ENCODE results near the gene LRRK2. TPM values are rescaled to one million over a fixed set of nuclear protein-coding genes. Genes with fewer than 3 reads are reported as not detected.

The LRRK2 gene
- total RNA-seq, 1 experiment from 2014 or later = 0.13 TPM

DNA sequence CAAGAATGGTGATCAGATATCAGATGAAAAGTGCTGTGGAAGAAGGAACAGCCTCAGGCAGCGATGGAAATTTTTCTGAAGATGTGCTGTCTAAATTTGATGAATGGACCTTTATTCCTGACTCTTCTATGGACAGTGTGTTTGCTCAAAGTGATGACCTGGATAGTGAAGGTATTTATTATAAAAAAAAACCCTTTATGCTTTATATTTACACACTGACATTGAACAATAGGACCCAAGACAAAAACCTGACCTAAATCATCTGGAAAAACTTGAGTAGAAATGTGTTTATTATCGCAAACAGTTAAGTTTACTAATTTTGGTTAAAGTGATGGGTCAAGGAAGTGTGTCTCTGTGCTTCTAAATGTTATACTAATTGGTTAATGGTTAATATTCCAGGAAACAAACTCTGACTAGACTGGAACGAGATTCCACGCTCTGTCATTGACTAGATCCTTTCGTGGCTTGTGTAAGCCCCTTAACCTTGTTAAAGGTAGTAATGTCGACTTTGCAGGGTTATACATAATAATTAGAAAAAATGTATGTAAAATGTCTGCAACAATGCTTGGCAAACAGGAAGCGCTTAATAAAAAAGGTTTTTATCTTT lies 62.7 kb downstream of the LRRK2 start:
- Histone ChIP-seq H3K27ac (ENCODE audit: low read length) (no peak overlapping the region), H3K9me3 (ENCODE audit: control insufficient read depth, insufficient read depth, low read depth, low read length) (no peaks in the 10 kb centered on the region), H3K4me3 (ENCODE audit: low read depth in 2 of 2, low read length in 2 of 2) (no peak overlapping the region), H3K4me1 (ENCODE audit: control insufficient read depth, insufficient read depth, low read length) (no peaks in the 10 kb centered on the region), H3K27me3 (ENCODE audit: control insufficient read depth, insufficient read depth, low read length) (no peaks in the 10 kb centered on the region), H3K36me3 (ENCODE audit: control insufficient read depth, insufficient read depth, low read length) (no peaks in the 10 kb centered on the region)
- CTCF ChIA-PET = no interaction called here
- TF ChIP-seq TCF7L2 (IDR thresholded peaks at IDR 0.05; ENCODE audit: low read depth, low read length) = no peak
- no peak for TF ChIP-seq SIN3A (IDR thresholded peaks at IDR 0.05; ENCODE audit: borderline replicate concordance, insufficient read depth, low read depth, low read length)
- TF ChIP-seq, protein P1, sequence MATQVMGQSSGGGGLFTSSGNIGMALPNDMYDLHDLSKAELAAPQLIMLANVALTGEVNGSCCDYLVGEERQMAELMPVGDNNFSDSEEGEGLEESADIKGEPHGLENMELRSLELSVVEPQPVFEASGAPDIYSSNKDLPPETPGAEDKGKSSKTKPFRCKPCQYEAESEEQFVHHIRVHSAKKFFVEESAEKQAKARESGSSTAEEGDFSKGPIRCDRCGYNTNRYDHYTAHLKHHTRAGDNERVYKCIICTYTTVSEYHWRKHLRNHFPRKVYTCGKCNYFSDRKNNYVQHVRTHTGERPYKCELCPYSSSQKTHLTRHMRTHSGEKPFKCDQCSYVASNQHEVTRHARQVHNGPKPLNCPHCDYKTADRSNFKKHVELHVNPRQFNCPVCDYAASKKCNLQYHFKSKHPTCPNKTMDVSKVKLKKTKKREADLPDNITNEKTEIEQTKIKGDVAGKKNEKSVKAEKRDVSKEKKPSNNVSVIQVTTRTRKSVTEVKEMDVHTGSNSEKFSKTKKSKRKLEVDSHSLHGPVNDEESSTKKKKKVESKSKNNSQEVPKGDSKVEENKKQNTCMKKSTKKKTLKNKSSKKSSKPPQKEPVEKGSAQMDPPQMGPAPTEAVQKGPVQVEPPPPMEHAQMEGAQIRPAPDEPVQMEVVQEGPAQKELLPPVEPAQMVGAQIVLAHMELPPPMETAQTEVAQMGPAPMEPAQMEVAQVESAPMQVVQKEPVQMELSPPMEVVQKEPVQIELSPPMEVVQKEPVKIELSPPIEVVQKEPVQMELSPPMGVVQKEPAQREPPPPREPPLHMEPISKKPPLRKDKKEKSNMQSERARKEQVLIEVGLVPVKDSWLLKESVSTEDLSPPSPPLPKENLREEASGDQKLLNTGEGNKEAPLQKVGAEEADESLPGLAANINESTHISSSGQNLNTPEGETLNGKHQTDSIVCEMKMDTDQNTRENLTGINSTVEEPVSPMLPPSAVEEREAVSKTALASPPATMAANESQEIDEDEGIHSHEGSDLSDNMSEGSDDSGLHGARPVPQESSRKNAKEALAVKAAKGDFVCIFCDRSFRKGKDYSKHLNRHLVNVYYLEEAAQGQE (IDR thresholded peaks at IDR 0.05; ENCODE audit: insufficient read depth in 1 of 2, low read depth in 2 of 2, low read length in 1 of 2) = no peak
- TF ChIP-seq, protein P2, sequence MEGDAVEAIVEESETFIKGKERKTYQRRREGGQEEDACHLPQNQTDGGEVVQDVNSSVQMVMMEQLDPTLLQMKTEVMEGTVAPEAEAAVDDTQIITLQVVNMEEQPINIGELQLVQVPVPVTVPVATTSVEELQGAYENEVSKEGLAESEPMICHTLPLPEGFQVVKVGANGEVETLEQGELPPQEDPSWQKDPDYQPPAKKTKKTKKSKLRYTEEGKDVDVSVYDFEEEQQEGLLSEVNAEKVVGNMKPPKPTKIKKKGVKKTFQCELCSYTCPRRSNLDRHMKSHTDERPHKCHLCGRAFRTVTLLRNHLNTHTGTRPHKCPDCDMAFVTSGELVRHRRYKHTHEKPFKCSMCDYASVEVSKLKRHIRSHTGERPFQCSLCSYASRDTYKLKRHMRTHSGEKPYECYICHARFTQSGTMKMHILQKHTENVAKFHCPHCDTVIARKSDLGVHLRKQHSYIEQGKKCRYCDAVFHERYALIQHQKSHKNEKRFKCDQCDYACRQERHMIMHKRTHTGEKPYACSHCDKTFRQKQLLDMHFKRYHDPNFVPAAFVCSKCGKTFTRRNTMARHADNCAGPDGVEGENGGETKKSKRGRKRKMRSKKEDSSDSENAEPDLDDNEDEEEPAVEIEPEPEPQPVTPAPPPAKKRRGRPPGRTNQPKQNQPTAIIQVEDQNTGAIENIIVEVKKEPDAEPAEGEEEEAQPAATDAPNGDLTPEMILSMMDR (IDR thresholded peaks at IDR 0.05) = no peak
- TF ChIP-seq POLR2AphosphoS5 (IDR thresholded peaks at IDR 0.05; ENCODE audit: low read depth, low read length) = no peak
- DNase-seq (ENCODE audit: low read depth, low spot score) (no peak), ATAC-seq (no peak)
- POLR2A ChIA-PET = no interaction called here
- in situ Hi-C loops (cut with HindIII; ENCODE audit: low pct_unique_long_range_greater_than_20kb, low sequenced_read_pairs) (no loop called here), intact Hi-C loops (cut with micrococcal nuclease; ENCODE audit: unreplicated experiment) (no loop called here)
- BruUV-seq (replicated peaks) = no TSS peak

DNA sequence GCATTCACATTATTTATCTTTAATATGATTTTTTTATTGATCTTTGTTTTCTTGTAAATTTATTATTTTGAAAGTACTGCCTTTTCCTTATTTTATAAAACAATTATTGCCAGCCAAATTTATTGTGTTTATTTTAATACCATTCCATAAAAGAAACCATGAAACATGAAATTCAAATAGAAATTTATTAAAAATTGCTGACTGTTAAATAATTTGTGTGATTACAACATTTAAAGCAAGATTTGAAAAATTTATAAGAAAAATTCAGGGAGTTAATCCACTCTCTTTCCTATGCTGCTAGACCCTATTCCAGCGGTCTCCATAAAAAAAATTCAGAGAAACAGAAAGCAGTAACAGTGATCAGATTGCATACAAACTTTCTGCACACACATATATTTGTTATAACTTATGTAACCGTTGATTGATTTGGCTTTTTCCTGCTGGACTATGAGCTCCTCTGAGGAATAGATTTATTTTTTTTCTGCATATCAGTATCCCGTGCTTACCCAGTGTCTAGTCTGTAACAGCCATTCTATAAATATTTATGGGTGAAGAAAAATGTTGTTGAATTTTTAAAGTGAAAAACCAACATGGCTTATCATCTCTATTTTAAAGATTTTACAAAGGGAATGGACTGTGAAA lies 68.1 kb downstream of the LRRK2 start:
- in situ Hi-C loops (cut with HindIII; ENCODE audit: low pct_unique_long_range_greater_than_20kb, low sequenced_read_pairs) = no loop called here
- Histone ChIP-seq H3K4me1 (ENCODE audit: control insufficient read depth, insufficient read depth, low read length) (no peaks in the 10 kb centered on the region), H3K36me3 (ENCODE audit: control insufficient read depth, insufficient read depth, low read length) (no peaks in the 10 kb centered on the region), H3K27ac (ENCODE audit: low read length) (no peak overlapping the region), H3K4me3 (ENCODE audit: low read depth in 2 of 2, low read length in 2 of 2) (no peak overlapping the region), H3K27me3 (ENCODE audit: control insufficient read depth, insufficient read depth, low read length) (no peaks in the 10 kb centered on the region), H3K9me3 (ENCODE audit: control insufficient read depth, insufficient read depth, low read depth, low read length) (no peaks in the 10 kb centered on the region)
- intact Hi-C loops (cut with micrococcal nuclease; ENCODE audit: unreplicated experiment) = no loop called here
- no peak for DNase-seq (ENCODE audit: low read depth, low spot score)
- CTCF ChIA-PET = no interaction called here
- no peak for ATAC-seq
- TF ChIP-seq, protein P1 (IDR thresholded peaks at IDR 0.05; ENCODE audit: insufficient read depth in 1 of 2, low read depth in 2 of 2, low read length in 1 of 2) = no peak
- no peak for TF ChIP-seq TCF7L2 (IDR thresholded peaks at IDR 0.05; ENCODE audit: low read depth, low read length)
- TF ChIP-seq, protein P2 (IDR thresholded peaks at IDR 0.05) = no peak
- TF ChIP-seq POLR2AphosphoS5 (IDR thresholded peaks at IDR 0.05; ENCODE audit: low read depth, low read length) = no peak
- no peak for TF ChIP-seq SIN3A (IDR thresholded peaks at IDR 0.05; ENCODE audit: borderline replicate concordance, insufficient read depth, low read depth, low read length)
- no TSS peak for BruUV-seq (replicated peaks)
- POLR2A ChIA-PET = no interaction called here
